ENCODE results near the gene TOMM20. TPM values are rescaled to one million over a fixed set of nuclear protein-coding genes. Genes with fewer than 3 reads are reported as not detected.
"Not testable (repeated sequence)": the region's sequence is repeated elsewhere in the genome, so short reads cannot be mapped to it uniquely, and the experiment has no call there.

The TOMM20 gene
- total RNA-seq, 1 donor from 2014 or later, result 89.1 TPM

- H3K27me3 Mint-ChIP-seq (ENCODE audit: low read depth), result no peaks in the 10 kb centered on the region
- H3K4me1 Mint-ChIP-seq (ENCODE audit: low read depth), result peaks cover 12% of the 10 kb centered on the region
- H3K36me3 Mint-ChIP-seq (ENCODE audit: low read depth), result no peaks in the 10 kb centered on the region
- H3K27ac Mint-ChIP-seq (ENCODE audit: unreplicated experiment), result no peak overlapping the region
- H3K9me3 Mint-ChIP-seq (ENCODE audit: low read depth), result no peaks in the 10 kb centered on the region
- H3K4me3 Mint-ChIP-seq (ENCODE audit: unreplicated experiment), result no peak overlapping the region
- no peak for DNase-seq (ENCODE audit: low spot score)
- no peak for TF ChIP-seq CTCF (IDR thresholded peaks at IDR 0.05)
Observed at GRCh38 chr1:235095938-235096562, 32.6 kb downstream of the TOMM20 start.

- Mint-ChIP-seq H3K4me1 (ENCODE audit: low read depth) (peaks cover 23% of the 10 kb centered on the region), H3K4me3 (ENCODE audit: unreplicated experiment) (peak overlapping the region; percentile 37), H3K27ac (ENCODE audit: unreplicated experiment) (no peak overlapping the region), H3K27me3 (ENCODE audit: low read depth) (no peaks in the 10 kb centered on the region), H3K9me3 (ENCODE audit: low read depth) (no peaks in the 10 kb centered on the region), H3K36me3 (ENCODE audit: low read depth) (no peaks in the 10 kb centered on the region)
- peak; percentile 87 for TF ChIP-seq CTCF (IDR thresholded peaks at IDR 0.05)
- DNase-seq (ENCODE audit: low spot score), result no peak
Observed at GRCh38 chr1:235093696-235094592, 34.7 kb downstream of the TOMM20 start.

- no peak overlapping the region for H3K4me3 Mint-ChIP-seq (ENCODE audit: unreplicated experiment)
- no peak for TF ChIP-seq CTCF (IDR thresholded peaks at IDR 0.05)
- H3K36me3 Mint-ChIP-seq (ENCODE audit: low read depth), result no peaks in the 10 kb centered on the region
Observed at GRCh38 chr1:235093013-235093695, 35.5 kb downstream of the TOMM20 start.

GRCh38 chr1:235092415-235092814 lies 36.2 kb downstream of the TOMM20 start:
- peaks cover 23% of the 10 kb centered on the region for H3K4me1 Mint-ChIP-seq (ENCODE audit: low read depth)

More at GRCh38 chr1:235093013-235093695, 35.5 kb downstream of the TOMM20 start:
- Mint-ChIP-seq H3K9me3 (ENCODE audit: low read depth) (no peaks in the 10 kb centered on the region), H3K27ac (ENCODE audit: unreplicated experiment) (no peak overlapping the region), H3K4me1 (ENCODE audit: low read depth) (peaks cover 23% of the 10 kb centered on the region), H3K27me3 (ENCODE audit: low read depth) (no peaks in the 10 kb centered on the region)
- no peak for DNase-seq (ENCODE audit: low spot score)

GRCh38 chr1:235092045-235092406 lies 36.6 kb downstream of the TOMM20 start:
- not testable (repeated sequence) for DNase-seq (ENCODE audit: low spot score); H3K4me3 Mint-ChIP-seq (ENCODE audit: unreplicated experiment); H3K27ac Mint-ChIP-seq (ENCODE audit: unreplicated experiment); H3K36me3 Mint-ChIP-seq (ENCODE audit: low read depth); H3K9me3 Mint-ChIP-seq (ENCODE audit: low read depth); H3K27me3 Mint-ChIP-seq (ENCODE audit: low read depth)
- peaks cover 23% of the 10 kb centered on the region for H3K4me1 Mint-ChIP-seq (ENCODE audit: low read depth)

More at GRCh38 chr1:235092415-235092814, 36.2 kb downstream of the TOMM20 start:
- not testable (repeated sequence) for H3K27me3 Mint-ChIP-seq (ENCODE audit: low read depth); H3K4me3 Mint-ChIP-seq (ENCODE audit: unreplicated experiment); H3K27ac Mint-ChIP-seq (ENCODE audit: unreplicated experiment); DNase-seq (ENCODE audit: low spot score); H3K9me3 Mint-ChIP-seq (ENCODE audit: low read depth); H3K36me3 Mint-ChIP-seq (ENCODE audit: low read depth)

- H3K4me3 Mint-ChIP-seq (ENCODE audit: unreplicated experiment); H3K9me3 Mint-ChIP-seq (ENCODE audit: low read depth); DNase-seq (ENCODE audit: low spot score); H3K27ac Mint-ChIP-seq (ENCODE audit: unreplicated experiment); H3K27me3 Mint-ChIP-seq (ENCODE audit: low read depth); H3K36me3 Mint-ChIP-seq (ENCODE audit: low read depth): not testable (repeated sequence)
- H3K4me1 Mint-ChIP-seq (ENCODE audit: low read depth), result peaks cover 23% of the 10 kb centered on the region
Observed at GRCh38 chr1:235091319-235092044, 37.2 kb downstream of the TOMM20 start.

Data from chondrocyte (in vitro differentiated cells).